Measurements from ENCODE around the gene OCIAD2. TPM values are rescaled to one million over a fixed set of nuclear protein-coding genes. Genes with fewer than 3 reads are reported as not detected.

Gene OCIAD2
- 139 and 166 TPM in 2 replicates for total RNA-seq (2021)
- percentile 91 among the genes with signal in this experiment for Bru-seq, nascent RNA
- percentile 75 among the genes with signal in this experiment for BruChase-seq, experiment 1, labeled RNA remaining after a 2-hour chase
- percentile 76 among the genes with signal in this experiment for BruChase-seq, experiment 2, labeled RNA remaining after a 6-hour chase
- long read RNA-seq, transcript OCIAD2-204 (6 exons, 812 nt) = minor isoform, 33 of 344 reads
- long read RNA-seq, transcript OCIAD2-201 (6 exons, 636 nt) = minor isoform, 51 of 344 reads
- long read RNA-seq, transcript OCIAD2-205 (7 exons, 1,163 nt) = major isoform, 225 of 344 reads
- long read RNA-seq, partial matches to known transcripts = 12 of 344 reads
- long read RNA-seq, other reads (novel, unspliced or antisense) = 18 of 344 reads

- Histone ChIP-seq H3K4me1 (ENCODE audit: insufficient read depth, low read length, poor library complexity, severe bottlenecking) (peaks cover 33% of the 10 kb centered on the region), H3K9me3 (ENCODE audit: low read depth, low read length, poor library complexity, severe bottlenecking) (no peaks in the 10 kb centered on the region), H3K36me3 (ENCODE audit: insufficient read depth, low read length, poor library complexity, severe bottlenecking) (peaks cover 18% of the 10 kb centered on the region), H3K27ac (ENCODE audit: low read depth, low read length, poor library complexity, severe bottlenecking) (peak within 1 kb of the TSS; percentile 88), H3K27me3 (replicated peaks; ENCODE audit: insufficient read depth, low read depth, low read length, poor library complexity) (no peaks in the 10 kb centered on the region), H3K4me3 (ENCODE audit: low read depth, low read length, poor library complexity, severe bottlenecking) (peak within 1 kb of the TSS; percentile 73)
- ChIA-PET POLR2A (ENCODE audit: low non-redundant PET) (interaction anchor here (0.5 kb wide), 1 partner anchor 353 kb away, joined by 3 read pairs; no protein-coding TSS in a partner anchor), CTCF (no interaction called here)
- intact Hi-C loops (cut with micrococcal nuclease; ENCODE audit: unreplicated experiment) = no loop called here
- no TSS peak for BruUV-seq (replicated peaks)
- TF ChIP-seq CTCF (conservative IDR thresholded peaks at IDR 0.05; ENCODE audit: low read depth, low read length) (peak; percentile 29; the same call in 1 of the 2 replicates), EZH2 (IDR thresholded peaks at IDR 0.05; ENCODE audit: borderline replicate concordance, low read depth, low read length, poor library complexity, severe bottlenecking) (no peak)
- DNase-seq (ENCODE audit: low spot score) = peak; percentile 91
Observed at GRCh38 chr4:48906206-48907173, at the start of gene OCIAD2. Gene OCIAD2, minus strand, starts transcription at chr4:48906774. Its CDS starts 2,225 bp downstream, at chr4:48904549.

GRCh38 chr4:48954314-48954713 is 47.7 kb upstream of the OCIAD2 start:
- H3K4me1 ChIP-seq (ENCODE audit: insufficient read depth, low read length, poor library complexity, severe bottlenecking) = no peaks in the 10 kb centered on the region
- H3K27ac ChIP-seq (ENCODE audit: low read depth, low read length, poor library complexity, severe bottlenecking) = no peak overlapping the region
- intact Hi-C loops (cut with micrococcal nuclease; ENCODE audit: unreplicated experiment) = no loop called here
- TF ChIP-seq CTCF (conservative IDR thresholded peaks at IDR 0.05; ENCODE audit: low read depth, low read length) (no peak), EZH2 (IDR thresholded peaks at IDR 0.05; ENCODE audit: borderline replicate concordance, low read depth, low read length, poor library complexity, severe bottlenecking) (no peak)
- BruUV-seq (replicated peaks) = no TSS peak
- no peaks in the 10 kb centered on the region for H3K9me3 ChIP-seq (ENCODE audit: low read depth, low read length, poor library complexity, severe bottlenecking)
- ChIA-PET POLR2A (ENCODE audit: low non-redundant PET) (no interaction called here), CTCF (no interaction called here)
- no peak for DNase-seq (ENCODE audit: low spot score)
- no peaks in the 10 kb centered on the region for H3K27me3 ChIP-seq (replicated peaks; ENCODE audit: insufficient read depth, low read depth, low read length, poor library complexity)
- H3K36me3 ChIP-seq (ENCODE audit: insufficient read depth, low read length, poor library complexity, severe bottlenecking) = no peaks in the 10 kb centered on the region
- no peak overlapping the region for H3K4me3 ChIP-seq (ENCODE audit: low read depth, low read length, poor library complexity, severe bottlenecking)

GRCh38 chr4:48949518-48950219 is 43.1 kb upstream of the OCIAD2 start:
- Histone ChIP-seq H3K4me3 (ENCODE audit: low read depth, low read length, poor library complexity, severe bottlenecking) (no peak overlapping the region), H3K4me1 (ENCODE audit: insufficient read depth, low read length, poor library complexity, severe bottlenecking) (no peaks in the 10 kb centered on the region), H3K27ac (ENCODE audit: low read depth, low read length, poor library complexity, severe bottlenecking) (no peak overlapping the region), H3K36me3 (ENCODE audit: insufficient read depth, low read length, poor library complexity, severe bottlenecking) (no peaks in the 10 kb centered on the region), H3K9me3 (ENCODE audit: low read depth, low read length, poor library complexity, severe bottlenecking) (no peaks in the 10 kb centered on the region), H3K27me3 (replicated peaks; ENCODE audit: insufficient read depth, low read depth, low read length, poor library complexity) (no peaks in the 10 kb centered on the region)
- BruUV-seq (replicated peaks) = no TSS peak
- POLR2A ChIA-PET (ENCODE audit: low non-redundant PET) = no interaction called here
- DNase-seq (ENCODE audit: low spot score) = no peak
- no peak for TF ChIP-seq CTCF (conservative IDR thresholded peaks at IDR 0.05; ENCODE audit: low read depth, low read length)
- TF ChIP-seq EZH2 (IDR thresholded peaks at IDR 0.05; ENCODE audit: borderline replicate concordance, low read depth, low read length, poor library complexity, severe bottlenecking) = no peak
- CTCF ChIA-PET = no interaction called here
- intact Hi-C loops (cut with micrococcal nuclease; ENCODE audit: unreplicated experiment) = no loop called here
